HG02571 (cell line): ENCODE measurements around the gene RELL1.
"Not testable (repeated sequence)": the region's sequence is repeated elsewhere in the genome, so short reads cannot be mapped to it uniquely, and the experiment has no call there.

Source experiments
- ATAC-seq: cut with Tn5 transposase; IDR thresholded peaks from one replicate; pipeline ENCODE4 v1.9.1; 2021; ENCODE audit warnings: mild to moderate bottlenecking, moderate library complexity; ENCODE audit not compliant: unreplicated experiment

The RELL1 gene

GRCh38 chr4:37693450-37694190 lies 7.4 kb upstream of the RELL1 start:
- no peak for ATAC-seq

GRCh38 chr4:37693030-37693429 lies 6.9 kb upstream of the RELL1 start:
- ATAC-seq = no peak

- ATAC-seq = no peak
These were observed 4.8 kb upstream of the RELL1 start for GRCh38 chr4:37690976-37691375.

- no peak for ATAC-seq
These were observed 3.3 kb upstream of the RELL1 start for GRCh38 chr4:37689353-37690095.

- no peak for ATAC-seq
These were observed 1.5 kb upstream of the RELL1 start for GRCh38 chr4:37687681-37688080.

- no peak for ATAC-seq
These were observed 1.0 kb upstream of the RELL1 start for GRCh38 chr4:37687194-37687562.

GRCh38 chr4:37685823-37686372 lies 278 bp downstream of the RELL1 start:
- peak; percentile 22 for ATAC-seq

- ATAC-seq = no peak
These were observed 884 bp downstream of the RELL1 start for GRCh38 chr4:37685161-37685822.

- no peak for ATAC-seq
These were observed 2.0 kb downstream of the RELL1 start for GRCh38 chr4:37684154-37684553.

GRCh38 chr4:37682701-37683401 lies 3.3 kb downstream of the RELL1 start:
- ATAC-seq = peak; percentile 19

- ATAC-seq = no peak
These were observed 6.1 kb downstream of the RELL1 start for GRCh38 chr4:37680089-37680488.

- ATAC-seq = no peak
These were observed 6.9 kb downstream of the RELL1 start for GRCh38 chr4:37679301-37679700.

- no peak for ATAC-seq
These were observed 7.6 kb downstream of the RELL1 start for GRCh38 chr4:37678624-37679023.

GRCh38 chr4:37675587-37676290 lies 10.4 kb downstream of the RELL1 start:
- peak; percentile 93 for ATAC-seq

GRCh38 chr4:37674439-37674838 lies 11.7 kb downstream of the RELL1 start:
- ATAC-seq = no peak

- ATAC-seq = no peak
These were observed 12.5 kb downstream of the RELL1 start for GRCh38 chr4:37673538-37674192.

GRCh38 chr4:37671072-37671471 lies 15.1 kb downstream of the RELL1 start:
- ATAC-seq = no peak

GRCh38 chr4:37670249-37670648 lies 15.9 kb downstream of the RELL1 start:
- ATAC-seq = no peak

- ATAC-seq = not testable (repeated sequence)
These were observed 17.1 kb downstream of the RELL1 start for GRCh38 chr4:37669124-37669523.
